HepG2 (cell line): ENCODE measurements around the gene IP6K1. TPM values are rescaled to one million over a fixed set of nuclear protein-coding genes. Genes with fewer than 3 reads are reported as not detected.

ENCODE experiments used
- ATF2 ChIP-seq: sonication (generic); formaldehyde crosslinking; IDR thresholded peaks from 2 replicates; pipeline ENCODE4 v1.4.0; 2020; ENCODE audit warnings: missing genetic modification reagents
- ATF7 ChIP-seq, 2 experiments: fragments of 450-650 bp in 1 of 2; sonication (generic) in 1 of 2; formaldehyde crosslinking in 1 of 2; IDR thresholded peaks; 2 replicates each; pipeline versions ENCODE4 v1.4.0 to v1.6.1; 2016 to 2020; ENCODE audit warnings: antibody characterized with exemption in 1 of 2, mild to moderate bottlenecking in 1 of 2, missing genetic modification reagents in 1 of 2
- BATF2 ChIP-seq: sonication (generic); formaldehyde crosslinking; IDR thresholded peaks from 2 replicates; pipeline ENCODE4 v1.8.0; 2022; ENCODE audit warnings: mild to moderate bottlenecking, missing genetic modification reagents, moderate library complexity
- HES4 ChIP-seq: sonication (generic); formaldehyde crosslinking; IDR thresholded peaks from 2 replicates; pipeline ENCODE4 v1.9.0; 2021; ENCODE audit warnings: mild to moderate bottlenecking, missing genetic modification reagents, borderline replicate concordance
- JUND ChIP-seq: sonication (generic); formaldehyde crosslinking; IDR thresholded peaks from 2 replicates; pipeline ENCODE4 v1.8.0; 2022; ENCODE audit warnings: mild to moderate bottlenecking, missing genetic modification reagents
- MNT ChIP-seq: fragments of 450-650 bp; IDR thresholded peaks from 2 replicates; pipeline ENCODE4 v1.6.1; 2016
- MZF1 ChIP-seq: sonication (generic); formaldehyde crosslinking; IDR thresholded peaks from 2 replicates; pipeline ENCODE4 v1.8.1; 2023; ENCODE audit warnings: mild to moderate bottlenecking, missing genetic modification reagents, borderline replicate concordance
- NFYC ChIP-seq: IDR thresholded peaks from 2 replicates; pipeline ENCODE4 v1.6.1; 2016; ENCODE audit warnings: missing genetic modification reagents, missing compliant biosample characterization
- PLSCR1 ChIP-seq: sonication (generic); formaldehyde crosslinking; IDR thresholded peaks from 2 replicates; pipeline ENCODE4 v1.5.0; 2020; ENCODE audit warnings: missing genetic modification reagents, mild to moderate bottlenecking, borderline replicate concordance
- PRPF4 ChIP-seq: fragments of 200-400 bp; formaldehyde crosslinking; IDR thresholded peaks from 2 replicates; pipeline ENCODE4 v1.6.1; 2016; ENCODE audit warnings: low read length, low read depth; ENCODE audit not compliant: poor library complexity, severe bottlenecking
- RARG ChIP-seq: sonication (generic); formaldehyde crosslinking; IDR thresholded peaks from 2 replicates; pipeline ENCODE4 v1.4.0; 2020; ENCODE audit warnings: low read depth, mild to moderate bottlenecking, missing genetic modification reagents
- RFX5 ChIP-seq: IDR thresholded peaks from 2 replicates; pipeline ENCODE4 v1.6.1; 2011; ENCODE audit warnings: low read depth, low read length, improper control_type of control experiment
- SAFB2 ChIP-seq: sonication (generic); formaldehyde crosslinking; IDR thresholded peaks from 2 replicates; pipeline ENCODE4 v1.5.1; 2020; ENCODE audit warnings: missing genetic modification reagents, low read depth, mild to moderate bottlenecking, borderline replicate concordance
- ZC3H13 ChIP-seq: sonication (generic); formaldehyde crosslinking; IDR thresholded peaks from 2 replicates; pipeline ENCODE4 v1.8.1; 2023; ENCODE audit warnings: mild to moderate bottlenecking, missing genetic modification reagents, moderate library complexity
- ZFP36L1 ChIP-seq: sonication (generic); formaldehyde crosslinking; IDR thresholded peaks from 2 replicates; pipeline ENCODE4 v1.8.0; 2022; ENCODE audit warnings: mild to moderate bottlenecking, missing genetic modification reagents, moderate library complexity
- ZNF205 ChIP-seq: IDR thresholded peaks from 2 replicates; pipeline ENCODE4 v1.6.1; 2018; ENCODE audit warnings: missing biosample characterization, missing genetic modification reagents
- ZNF235 ChIP-seq: sonication (generic); formaldehyde crosslinking; IDR thresholded peaks from 2 replicates; pipeline ENCODE4 v1.8.1; 2023; ENCODE audit warnings: mild to moderate bottlenecking, missing genetic modification reagents, borderline replicate concordance
- ZNF296 ChIP-seq: sonication (generic); formaldehyde crosslinking; conservative IDR thresholded peaks from 2 replicates; pipeline ENCODE4 v1.5.0; 2020; ENCODE audit warnings: mild to moderate bottlenecking, missing genetic modification reagents
- ZNF430 ChIP-seq: sonication (generic); formaldehyde crosslinking; IDR thresholded peaks from 2 replicates; pipeline ENCODE4 v1.9.0; 2021; ENCODE audit warnings: mild to moderate bottlenecking, missing genetic modification reagents
- ZNF547 ChIP-seq: sonication (generic); formaldehyde crosslinking; IDR thresholded peaks from 2 replicates; pipeline ENCODE4 v1.5.1; 2020; ENCODE audit warnings: mild to moderate bottlenecking, missing genetic modification reagents
- ZNF570 ChIP-seq: sonication (generic); formaldehyde crosslinking; IDR thresholded peaks from 2 replicates; pipeline ENCODE4 v1.4.0; 2020; ENCODE audit warnings: mild to moderate bottlenecking, missing genetic modification reagents, borderline replicate concordance
- ZNF672 ChIP-seq: sonication (generic); formaldehyde crosslinking; IDR thresholded peaks from 2 replicates; pipeline ENCODE4 v1.8.1; 2022; ENCODE audit warnings: missing genetic modification reagents
- ZNF674 ChIP-seq: sonication (generic); formaldehyde crosslinking; IDR thresholded peaks from 2 replicates; pipeline ENCODE4 v1.5.0; 2020; ENCODE audit warnings: low read depth, mild to moderate bottlenecking, missing genetic modification reagents
- ZNF746 ChIP-seq: sonication (generic); formaldehyde crosslinking; IDR thresholded peaks from 2 replicates; pipeline ENCODE4 v1.8.0; 2022; ENCODE audit warnings: mild to moderate bottlenecking, missing genetic modification reagents
- polyA plus RNA-seq, 8 experiments: library from polyadenylated mRNA; depleted of rRNA in 3 of 8; stranded (reverse) in 7 of 8; unstranded in 1 of 8; fragments of >200 nt; fragmentation: Illumina TruSeq in 4 of 8; extraction: Trizol in 4 of 8; gene quantifications; 2 replicates each; pipeline versions ENCODE4 v1.2.1 to v1.2.3, GENCODE V29; 2011 to 2016; ENCODE audit warnings: low read depth in 4 of 8, missing spikeins in 1 of 8, mixed read lengths in 1 of 8; ENCODE audit not compliant: insufficient read depth in 1 of 8
- total RNA-seq, 5 experiments: library from RNA; depleted of rRNA; stranded (reverse); fragments of >200 nt; fragmentation: Illumina TruSeq; extraction: Trizol; gene quantifications; 2 replicates each; pipeline ENCODE4 v1.2.3, GENCODE V29; 2016; ENCODE audit warnings: low read depth in 1 of 5

IP6K1 gene
- total and polyA plus RNA-seq, 2 of the 13 experiments (the other 11 are each of a cell fraction or from before 2014, with no cell fraction given), result 17.7 to 29.7 TPM

GRCh38 chr3:49723628-49724551, 62.5 kb downstream of the IP6K1 start, which contains the start of gene GMPPB (continued):
- TF ChIP-seq HES4 (CRISPR knock-in tag), result no peak
- no peak for TF ChIP-seq ZNF296
- TF ChIP-seq ZFP36L1 (CRISPR knock-in tag), result peak; percentile 59; the same call in 1 of the 2 replicates
- no peak for TF ChIP-seq PRPF4
- TF ChIP-seq RFX5, result peak; percentile 82
- TF ChIP-seq ZNF235 (CRISPR knock-in tag), result no peak; the same call in 1 of the 2 replicates
- peak; percentile 47; the same call in 1 of the 2 replicates for TF ChIP-seq ZNF570
- TF ChIP-seq NFYC (CRISPR knock-in tag), result peak; percentile 95
- TF ChIP-seq MZF1 (CRISPR knock-in tag), result no peak
- no peak for TF ChIP-seq PLSCR1 (CRISPR knock-in tag)
- TF ChIP-seq BATF2 (CRISPR knock-in tag), result peak; percentile 95
- no peak for TF ChIP-seq ZNF674 (CRISPR knock-in tag)
- no peak for TF ChIP-seq JUND (CRISPR knock-in tag)
- no peak; the same call in 1 of the 2 replicates for TF ChIP-seq ZNF547 (CRISPR knock-in tag)
- TF ChIP-seq SAFB2 (CRISPR knock-in tag), result peak; percentile 60; the same call in 1 of the 2 replicates
- peak; percentile 35; the same call in 1 of the 2 replicates for TF ChIP-seq MNT
- 0 out of 2 replicates have a peak, but pooled peaks have one; percentile 33 for TF ChIP-seq ZNF430 (CRISPR knock-in tag)
- TF ChIP-seq ATF7 (IDR thresholded peaks at IDR 0.05), result no peak
- TF ChIP-seq ATF7 (CRISPR knock-in tag; IDR thresholded peaks at IDR 0.05), result 0 out of 2 replicates have a peak, but pooled peaks have one; percentile 53
- TF ChIP-seq ZNF746 (CRISPR knock-in tag), result peak; percentile 56; the same call in 1 of the 2 replicates
- 0 out of 2 replicates have a peak, but pooled peaks have one; percentile 62 for TF ChIP-seq ZNF205 (CRISPR knock-in tag)
- TF ChIP-seq ZC3H13, result peak; percentile 97
- TF ChIP-seq RARG (CRISPR knock-in tag), result 0 out of 2 replicates have a peak, but pooled peaks have one; percentile 45
- no peak for TF ChIP-seq ZNF672 (CRISPR knock-in tag)
- TF ChIP-seq ATF2, result peak; percentile 69; the same call in 1 of the 2 replicates
